Measurements from ENCODE around the gene GRAMD1B.

GRAMD1B gene

DNA sequence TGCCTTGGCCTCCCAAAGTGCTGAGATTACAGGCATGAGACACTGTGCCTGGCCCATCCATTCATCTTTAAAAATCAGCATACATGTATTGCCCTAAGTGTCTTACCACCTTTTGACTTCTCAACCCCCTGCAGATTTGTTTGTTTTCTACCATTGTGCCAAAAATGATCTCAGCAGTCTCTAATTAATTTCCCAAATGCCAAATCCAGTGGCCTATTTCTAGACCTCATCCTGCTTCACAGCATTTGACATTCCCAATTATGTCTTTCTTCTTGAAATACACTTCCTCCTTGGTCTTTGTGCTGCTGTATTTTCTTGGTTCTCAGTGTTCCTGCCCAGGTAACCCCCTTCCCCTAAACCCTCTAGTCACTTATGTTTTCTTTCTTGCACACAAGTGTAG is 46.0 kb upstream of the GRAMD1B start:
- Histone ChIP-seq H3K27me3 (ENCODE audit: insufficient read depth, poor library complexity, severe bottlenecking) (no peaks in the 10 kb centered on the region), H3K4me3 (replicated peaks; ENCODE audit: insufficient read depth, low read length) (no peak overlapping the region), H3K27ac (replicated peaks) (no peak overlapping the region)
- TF ChIP-seq SPI1 (IDR thresholded peaks at IDR 0.05; ENCODE audit: borderline replicate concordance, low read depth) (no peak), POLR2AphosphoS5 (IDR thresholded peaks at IDR 0.05; ENCODE audit: low read depth) (no peak), CTCF (IDR thresholded peaks at IDR 0.05; ENCODE audit: insufficient read depth, low read length) (no peak), GABPA (IDR thresholded peaks at IDR 0.05; ENCODE audit: low read depth) (no peak)
- TF ChIP-seq, protein P1, sequence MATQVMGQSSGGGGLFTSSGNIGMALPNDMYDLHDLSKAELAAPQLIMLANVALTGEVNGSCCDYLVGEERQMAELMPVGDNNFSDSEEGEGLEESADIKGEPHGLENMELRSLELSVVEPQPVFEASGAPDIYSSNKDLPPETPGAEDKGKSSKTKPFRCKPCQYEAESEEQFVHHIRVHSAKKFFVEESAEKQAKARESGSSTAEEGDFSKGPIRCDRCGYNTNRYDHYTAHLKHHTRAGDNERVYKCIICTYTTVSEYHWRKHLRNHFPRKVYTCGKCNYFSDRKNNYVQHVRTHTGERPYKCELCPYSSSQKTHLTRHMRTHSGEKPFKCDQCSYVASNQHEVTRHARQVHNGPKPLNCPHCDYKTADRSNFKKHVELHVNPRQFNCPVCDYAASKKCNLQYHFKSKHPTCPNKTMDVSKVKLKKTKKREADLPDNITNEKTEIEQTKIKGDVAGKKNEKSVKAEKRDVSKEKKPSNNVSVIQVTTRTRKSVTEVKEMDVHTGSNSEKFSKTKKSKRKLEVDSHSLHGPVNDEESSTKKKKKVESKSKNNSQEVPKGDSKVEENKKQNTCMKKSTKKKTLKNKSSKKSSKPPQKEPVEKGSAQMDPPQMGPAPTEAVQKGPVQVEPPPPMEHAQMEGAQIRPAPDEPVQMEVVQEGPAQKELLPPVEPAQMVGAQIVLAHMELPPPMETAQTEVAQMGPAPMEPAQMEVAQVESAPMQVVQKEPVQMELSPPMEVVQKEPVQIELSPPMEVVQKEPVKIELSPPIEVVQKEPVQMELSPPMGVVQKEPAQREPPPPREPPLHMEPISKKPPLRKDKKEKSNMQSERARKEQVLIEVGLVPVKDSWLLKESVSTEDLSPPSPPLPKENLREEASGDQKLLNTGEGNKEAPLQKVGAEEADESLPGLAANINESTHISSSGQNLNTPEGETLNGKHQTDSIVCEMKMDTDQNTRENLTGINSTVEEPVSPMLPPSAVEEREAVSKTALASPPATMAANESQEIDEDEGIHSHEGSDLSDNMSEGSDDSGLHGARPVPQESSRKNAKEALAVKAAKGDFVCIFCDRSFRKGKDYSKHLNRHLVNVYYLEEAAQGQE (IDR thresholded peaks at IDR 0.05; ENCODE audit: insufficient replicate concordance, low read depth) = no peak
- no peak for DNase-seq (ENCODE audit: low read depth in 1 of 2, low spot score in 1 of 2)

DNA sequence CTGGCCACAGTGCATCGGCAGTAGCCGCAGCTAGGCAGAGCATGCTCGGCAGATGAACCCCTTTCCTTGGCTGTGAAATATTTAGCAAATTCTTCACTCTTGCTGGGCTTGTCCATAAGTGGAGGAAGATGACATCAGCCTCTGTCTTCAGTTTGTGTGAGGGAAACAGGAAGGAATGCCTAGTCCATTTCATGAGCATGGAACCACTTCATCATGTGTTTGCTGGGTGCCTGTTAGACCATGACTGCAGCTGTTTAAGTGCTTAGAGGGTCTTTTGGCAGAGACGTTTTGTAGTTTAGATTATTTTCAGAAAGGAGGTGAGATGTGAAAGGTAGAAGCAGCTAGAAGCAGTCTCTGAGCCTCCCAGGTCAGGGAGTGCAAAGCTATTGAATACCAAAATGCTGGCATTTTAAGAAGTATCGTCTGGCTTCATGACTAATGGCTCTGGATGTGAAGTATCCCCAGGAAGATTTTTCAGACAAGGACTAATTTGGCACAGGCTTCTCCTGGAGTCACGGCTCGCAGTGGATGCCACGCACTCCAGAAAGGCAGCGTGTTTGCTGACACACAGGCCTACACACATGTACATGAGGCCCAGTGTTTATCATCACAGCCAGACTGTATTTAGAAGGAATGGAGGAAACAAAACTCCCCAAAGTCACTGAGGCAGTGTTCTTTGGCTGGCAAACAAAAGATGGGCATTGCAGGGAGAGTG is 43.1 kb upstream of the GRAMD1B start:
- DNase-seq (ENCODE audit: low read depth in 1 of 2, low spot score in 1 of 2) = no peak
- Histone ChIP-seq H3K4me3 (replicated peaks; ENCODE audit: insufficient read depth, low read length) (no peak overlapping the region), H3K27me3 (ENCODE audit: insufficient read depth, poor library complexity, severe bottlenecking) (peaks cover 4% of the 10 kb centered on the region), H3K27ac (replicated peaks) (no peak overlapping the region)
- TF ChIP-seq CTCF (IDR thresholded peaks at IDR 0.05; ENCODE audit: insufficient read depth, low read length) (no peak), POLR2AphosphoS5 (IDR thresholded peaks at IDR 0.05; ENCODE audit: low read depth) (no peak), GABPA (IDR thresholded peaks at IDR 0.05; ENCODE audit: low read depth) (no peak), SPI1 (IDR thresholded peaks at IDR 0.05; ENCODE audit: borderline replicate concordance, low read depth) (no peak)
- TF ChIP-seq, protein P1 (IDR thresholded peaks at IDR 0.05; ENCODE audit: insufficient replicate concordance, low read depth) = no peak

DNA sequence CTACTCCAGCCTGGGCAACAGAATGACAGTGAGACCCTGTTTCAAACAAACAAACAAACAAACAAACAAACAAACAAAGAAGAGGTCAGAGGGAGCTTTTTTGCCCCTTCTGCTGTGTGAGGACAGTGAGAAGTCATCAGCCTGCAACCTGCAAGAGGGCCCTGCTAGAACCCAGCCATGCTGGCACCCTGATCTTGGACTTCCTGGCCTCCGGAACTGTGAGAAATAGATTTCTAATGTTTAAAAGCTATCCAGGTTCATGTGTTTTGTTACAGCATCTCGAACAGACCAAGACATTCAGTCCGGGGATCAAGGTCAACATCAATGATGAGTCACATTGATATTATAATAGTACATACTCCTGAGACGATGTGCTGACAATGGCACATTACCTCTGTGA is 41.4 kb upstream of the GRAMD1B start:
- Histone ChIP-seq H3K4me3 (replicated peaks; ENCODE audit: insufficient read depth, low read length) (no peak overlapping the region), H3K27me3 (ENCODE audit: insufficient read depth, poor library complexity, severe bottlenecking) (peaks cover 9% of the 10 kb centered on the region), H3K27ac (replicated peaks) (no peak overlapping the region)
- TF ChIP-seq POLR2AphosphoS5 (IDR thresholded peaks at IDR 0.05; ENCODE audit: low read depth) (no peak), CTCF (IDR thresholded peaks at IDR 0.05; ENCODE audit: insufficient read depth, low read length) (no peak)
- no peak for DNase-seq (ENCODE audit: low read depth in 1 of 2, low spot score in 1 of 2)

- no peak overlapping the region for H3K4me3 ChIP-seq (replicated peaks; ENCODE audit: insufficient read depth, low read length)
- no peak overlapping the region for H3K27ac ChIP-seq (replicated peaks)
- H3K27me3 ChIP-seq (ENCODE audit: insufficient read depth, poor library complexity, severe bottlenecking) = peaks cover 9% of the 10 kb centered on the region
- no peak for TF ChIP-seq SPI1 (IDR thresholded peaks at IDR 0.05; ENCODE audit: borderline replicate concordance, low read depth)
- TF ChIP-seq, protein P1 (IDR thresholded peaks at IDR 0.05; ENCODE audit: insufficient replicate concordance, low read depth) = no peak
- TF ChIP-seq CTCF (IDR thresholded peaks at IDR 0.05; ENCODE audit: insufficient read depth, low read length) = no peak
- DNase-seq (ENCODE audit: low read depth in 1 of 2, low spot score in 1 of 2) = no peak
These were observed 39.9 kb upstream of the GRAMD1B start for GRCh38 chr11:123390146-123390545.
